ENCODE measurements around the gene MYO19. TPM values are rescaled to one million over a fixed set of nuclear protein-coding genes. Genes with fewer than 3 reads are reported as not detected.

The MYO19 gene
- total and polyA plus RNA-seq, 4 donors, result 8.7 to 47.2 (median 20.8) TPM

GRCh38 chr17:36532435-36532975 lies 2.2 kb downstream of the MYO19 start:
- H3K4me1 ChIP-seq (ENCODE audit: control insufficient read depth in 4 of 4, insufficient read depth in 4 of 4, low read length in 3 of 4), result peaks cover 0 to 15% (median 8%) of the 10 kb centered on the region in 4 donors
- H3K4me3 ChIP-seq (ENCODE audit: low read depth in 1 of 3, low read length in 3 of 3), result no peak overlapping the region
- no peak overlapping the region for H3K9ac ChIP-seq (ENCODE audit: low read depth in 1 of 2, low read length in 2 of 2)
- H3K9me3 ChIP-seq (ENCODE audit: control insufficient read depth in 4 of 4, low read length in 3 of 4), result no peaks in the 10 kb centered on the region
- TF ChIP-seq JUND (IDR thresholded peaks at IDR 0.05) (no peak), EGR1 (IDR thresholded peaks at IDR 0.05; ENCODE audit: low read depth in 2 of 2) (no peak), FOXA2 (IDR thresholded peaks at IDR 0.05) (no peak), ZBTB33 (IDR thresholded peaks at IDR 0.05) (no peak), ATF3 (IDR thresholded peaks at IDR 0.05) (no peak), REST (IDR thresholded peaks at IDR 0.05) (no peak), MAX (IDR thresholded peaks at IDR 0.05) (no peak), TAF1 (conservative IDR thresholded peaks at IDR 0.05) (no peak), NR2F2 (IDR thresholded peaks at IDR 0.05) (no peak)
- H3K27ac ChIP-seq (ENCODE audit: low read depth in 1 of 2, low read length in 2 of 2), result no peak overlapping the region
- H3K36me3 ChIP-seq (ENCODE audit: control insufficient read depth in 4 of 4, insufficient read depth in 3 of 4, low read depth in 1 of 4, low read length in 3 of 4), result peaks cover 8 to 39% (median 15%) of the 10 kb centered on the region in 4 donors
- DNase-seq (ENCODE audit: low spot score), result no peak
- no peaks in the 10 kb centered on the region for H3K27me3 ChIP-seq (ENCODE audit: control insufficient read depth in 4 of 4, insufficient read depth in 4 of 4, low read length in 3 of 4)
- 100% methylated on average over 2 of the region's 2 CpGs for WGBS

GRCh38 chr17:36529121-36529520 lies 5.5 kb downstream of the MYO19 start:
- Histone ChIP-seq H3K9ac (ENCODE audit: low read depth in 1 of 2, low read length in 2 of 2) (no peak overlapping the region), H3K9me3 (ENCODE audit: control insufficient read depth in 4 of 4, low read length in 3 of 4) (no peaks in the 10 kb centered on the region), H3K27ac (ENCODE audit: low read depth in 1 of 2, low read length in 2 of 2) (no peak overlapping the region), H3K4me1 (ENCODE audit: control insufficient read depth in 4 of 4, insufficient read depth in 4 of 4, low read length in 3 of 4) (peaks cover 0 to 4% (median 2%) of the 10 kb centered on the region in 4 donors), H3K4me3 (ENCODE audit: low read depth in 1 of 3, low read length in 3 of 3) (no peak overlapping the region), H3K27me3 (ENCODE audit: control insufficient read depth in 4 of 4, insufficient read depth in 4 of 4, low read length in 3 of 4) (no peaks in the 10 kb centered on the region), H3K36me3 (ENCODE audit: control insufficient read depth in 4 of 4, insufficient read depth in 3 of 4, low read depth in 1 of 4, low read length in 3 of 4) (peaks cover 15 to 64% (median 39%) of the 10 kb centered on the region in 4 donors)
- no peak for DNase-seq (ENCODE audit: low spot score)
- TF ChIP-seq MAX (IDR thresholded peaks at IDR 0.05), result no peak
- no peak for TF ChIP-seq ZBTB33 (IDR thresholded peaks at IDR 0.05)
- TF ChIP-seq TAF1 (conservative IDR thresholded peaks at IDR 0.05), result no peak
- TF ChIP-seq FOXA1 (IDR thresholded peaks at IDR 0.05), result no peak
- TF ChIP-seq JUND (IDR thresholded peaks at IDR 0.05), result no peak
- TF ChIP-seq RXRA (IDR thresholded peaks at IDR 0.05), result no peak
- no peak for TF ChIP-seq REST (IDR thresholded peaks at IDR 0.05)
- no peak for TF ChIP-seq ATF3 (IDR thresholded peaks at IDR 0.05)
- no peak for TF ChIP-seq YY1 (IDR thresholded peaks at IDR 0.05)
- no peak for TF ChIP-seq HNF4A (conservative IDR thresholded peaks at IDR 0.05)
- TF ChIP-seq CTCF (IDR thresholded peaks at IDR 0.05; ENCODE audit: low read depth, low read length, missing input control), result no peak
- no peak for TF ChIP-seq EGR1 (IDR thresholded peaks at IDR 0.05; ENCODE audit: low read depth in 2 of 2)
- no peak for TF ChIP-seq HNF4G (IDR thresholded peaks at IDR 0.05)
- TF ChIP-seq SP1 (IDR thresholded peaks at IDR 0.05), result no peak
- no peak for TF ChIP-seq GABPA (IDR thresholded peaks at IDR 0.05 in 1 of 2, conservative IDR thresholded peaks at IDR 0.05 in 1 of 2)
